Natural killer cell (primary cell): ENCODE data around the gene MKNK1. TPM values are rescaled to one million over a fixed set of nuclear protein-coding genes. Genes with fewer than 3 reads are reported as not detected.

ENCODE experiments used
- ATAC-seq, 3 donors: fragments of 150-1000 bp in 2 of 3; fragments of 200-7000 bp in 1 of 3; cut with Tn5 transposase; 1 replicate in 1 of 3; 2 replicates in 2 of 3; pipeline ENCODE4 v1.10.0; 2021; ENCODE audit warnings: mild to moderate bottlenecking in 2 of 3, moderate library complexity in 2 of 3
- DNase-seq, 2 donors: peaks; one replicate each; pipeline versions ENCODE4 v3.0.0 to v3.0.0-alpha.2; 2013 to 2021; ENCODE audit warnings: mixed read lengths in 1 of 2
- H3K27ac ChIP-seq: one replicate; pipeline ENCODE4 v1.5.1; 2013; ENCODE audit warnings: mild to moderate bottlenecking, low read length
- H3K27me3 ChIP-seq: one replicate; pipeline ENCODE4 v1.6.1; 2013; ENCODE audit warnings: low read length; ENCODE audit not compliant: control insufficient read depth, insufficient read depth
- H3K36me3 ChIP-seq: one replicate; pipeline ENCODE4 v1.6.1; 2013; ENCODE audit warnings: low read length; ENCODE audit not compliant: control insufficient read depth, insufficient read depth
- H3K4me1 ChIP-seq: one replicate; pipeline ENCODE4 v1.6.1; 2013; ENCODE audit warnings: low read length; ENCODE audit not compliant: control insufficient read depth, insufficient read depth
- H3K4me3 ChIP-seq: one replicate; pipeline ENCODE4 v1.5.1; 2013; ENCODE audit warnings: low read length
- H3K9me3 ChIP-seq: one replicate; pipeline ENCODE4 v1.6.1; 2013; ENCODE audit warnings: low read length; ENCODE audit not compliant: control insufficient read depth, insufficient read depth
- H3K27ac Mint-ChIP-seq, 2 donors: one replicate each; pipeline ENCODE4 v1.8.0; 2022; ENCODE audit warnings: mild to moderate bottlenecking in 2 of 2, mixed read lengths in 2 of 2, moderate library complexity in 1 of 2
- H3K27me3 Mint-ChIP-seq, 2 donors: one replicate each; pipeline ENCODE4 v1.8.0; 2022; ENCODE audit warnings: low read depth in 2 of 2, mixed read lengths in 2 of 2
- H3K36me3 Mint-ChIP-seq: one replicate; pipeline ENCODE4 v1.8.0; 2022; ENCODE audit warnings: mixed read lengths
- H3K4me1 Mint-ChIP-seq, 2 donors: one replicate each; pipeline ENCODE4 v1.8.0; 2022; ENCODE audit warnings: mixed read lengths in 2 of 2
- H3K4me3 Mint-ChIP-seq: one replicate; pipeline ENCODE4 v1.8.0; 2022; ENCODE audit warnings: mild to moderate bottlenecking, moderate library complexity, mixed read lengths
- H3K9me3 Mint-ChIP-seq, 2 donors: one replicate each; pipeline ENCODE4 v1.8.0; 2022; ENCODE audit warnings: mixed read lengths in 2 of 2
- CTCF ChIP-seq: fragments of 200-600 bp; IDR thresholded peaks from one replicate; pipeline ENCODE4 v1.8.0; 2022; ENCODE audit warnings: antibody characterized with exemption
- WGBS: methylation state at CpG from one replicate; pipeline ENCODE4 v1.1.7; 2013; ENCODE audit warnings: missing lambda C conversion rate; ENCODE audit not compliant: insufficient coverage; 5-methylcytosine and 5-hydroxymethylcytosine counted together
- intact Hi-C: fragments of 100-400 bp; cut with micrococcal nuclease; formaldehyde crosslinking; loops from one replicate; pipeline ENCODE4 v1.14.2; 2022
- total RNA-seq, 4 donors: library from RNA; stranded (reverse); fragments of 120-200 nt in 1 of 4; gene quantifications; one replicate each; pipeline versions ENCODE4 v1.2.3 to v1.2.4, GENCODE V29; 2013 to 2022

MKNK1 gene
- total RNA-seq, 3 donors from 2014 or later (not counting 1 experiment from before 2014, with no cell fraction given) = 59.5 to 81.5 (median 65.5) TPM

GRCh38 chr1:46547481-46548383 lies 56.3 kb downstream of the MKNK1 start:
- no peak overlapping the region for H3K4me3 Mint-ChIP-seq
- ATAC-seq = no peak
- Histone ChIP-seq H3K27ac (no peak overlapping the region), H3K4me3 (no peak overlapping the region), H3K27me3 (peaks cover 7% of the 10 kb centered on the region), H3K4me1 (peaks cover 18% of the 10 kb centered on the region), H3K9me3 (no peaks in the 10 kb centered on the region), H3K36me3 (no peaks in the 10 kb centered on the region)
- TF ChIP-seq CTCF = peak; percentile 36
- WGBS = 78% methylated on average over 22 of the region's 22 CpGs
- peak in 1 of 2 donors; percentile 64 for DNase-seq
- H3K36me3 Mint-ChIP-seq = no peaks in the 10 kb centered on the region
- no peak overlapping the region for H3K27ac Mint-ChIP-seq
- intact Hi-C loops = no loop called here
- H3K4me1 Mint-ChIP-seq = peaks cover 11 to 25% of the 10 kb centered on the region in 2 donors
- H3K27me3 Mint-ChIP-seq = peaks cover 40 to 49% of the 10 kb centered on the region in 2 donors
- H3K9me3 Mint-ChIP-seq = no peaks in the 10 kb centered on the region

- 61% methylated on average over 5 of the region's 5 CpGs for WGBS
- Histone ChIP-seq H3K36me3 (no peaks in the 10 kb centered on the region), H3K4me3 (no peak overlapping the region), H3K9me3 (no peaks in the 10 kb centered on the region), H3K4me1 (peaks cover 18% of the 10 kb centered on the region), H3K27me3 (peaks cover 7% of the 10 kb centered on the region), H3K27ac (no peak overlapping the region)
- intact Hi-C loops = no loop called here
- H3K27ac Mint-ChIP-seq = peak overlapping the region in 1 of 2 donors; percentile 69
- peaks cover 11 to 25% of the 10 kb centered on the region in 2 donors for H3K4me1 Mint-ChIP-seq
- no peak for TF ChIP-seq CTCF
- no peak overlapping the region for H3K4me3 Mint-ChIP-seq
- peaks cover 50 to 59% of the 10 kb centered on the region in 2 donors for H3K27me3 Mint-ChIP-seq
- ATAC-seq = no peak
- no peaks in the 10 kb centered on the region for H3K9me3 Mint-ChIP-seq
- DNase-seq = no peak
- H3K36me3 Mint-ChIP-seq = no peaks in the 10 kb centered on the region
These were observed 57.9 kb downstream of the MKNK1 start for GRCh38 chr1:46546210-46546609.

GRCh38 chr1:46545784-46546183 lies 58.3 kb downstream of the MKNK1 start:
- no peak overlapping the region for H3K4me3 ChIP-seq
- intact Hi-C loops = no loop called here
- H3K27me3 Mint-ChIP-seq = peaks cover 50 to 60% of the 10 kb centered on the region in 2 donors
- no peaks in the 10 kb centered on the region for H3K36me3 ChIP-seq
- DNase-seq (no peak), ATAC-seq (no peak)
- H3K27me3 ChIP-seq = peaks cover 7% of the 10 kb centered on the region
- no peak overlapping the region for H3K27ac ChIP-seq
- WGBS = 33% methylated on average over 3 of the region's 3 CpGs
- TF ChIP-seq CTCF = no peak
- no peak overlapping the region for H3K4me3 Mint-ChIP-seq
- peaks cover 11 to 25% of the 10 kb centered on the region in 2 donors for H3K4me1 Mint-ChIP-seq
- no peaks in the 10 kb centered on the region for H3K36me3 Mint-ChIP-seq
- no peaks in the 10 kb centered on the region for H3K9me3 ChIP-seq
- no peak overlapping the region for H3K27ac Mint-ChIP-seq
- no peaks in the 10 kb centered on the region for H3K9me3 Mint-ChIP-seq
- H3K4me1 ChIP-seq = peaks cover 18% of the 10 kb centered on the region
